Measurements from ENCODE around the gene GH1. TPM values are rescaled to one million over a fixed set of nuclear protein-coding genes. Genes with fewer than 3 reads are reported as not detected.

The GH1 gene
- total RNA-seq, 1 experiment from 2014 or later: not detected

DNA sequence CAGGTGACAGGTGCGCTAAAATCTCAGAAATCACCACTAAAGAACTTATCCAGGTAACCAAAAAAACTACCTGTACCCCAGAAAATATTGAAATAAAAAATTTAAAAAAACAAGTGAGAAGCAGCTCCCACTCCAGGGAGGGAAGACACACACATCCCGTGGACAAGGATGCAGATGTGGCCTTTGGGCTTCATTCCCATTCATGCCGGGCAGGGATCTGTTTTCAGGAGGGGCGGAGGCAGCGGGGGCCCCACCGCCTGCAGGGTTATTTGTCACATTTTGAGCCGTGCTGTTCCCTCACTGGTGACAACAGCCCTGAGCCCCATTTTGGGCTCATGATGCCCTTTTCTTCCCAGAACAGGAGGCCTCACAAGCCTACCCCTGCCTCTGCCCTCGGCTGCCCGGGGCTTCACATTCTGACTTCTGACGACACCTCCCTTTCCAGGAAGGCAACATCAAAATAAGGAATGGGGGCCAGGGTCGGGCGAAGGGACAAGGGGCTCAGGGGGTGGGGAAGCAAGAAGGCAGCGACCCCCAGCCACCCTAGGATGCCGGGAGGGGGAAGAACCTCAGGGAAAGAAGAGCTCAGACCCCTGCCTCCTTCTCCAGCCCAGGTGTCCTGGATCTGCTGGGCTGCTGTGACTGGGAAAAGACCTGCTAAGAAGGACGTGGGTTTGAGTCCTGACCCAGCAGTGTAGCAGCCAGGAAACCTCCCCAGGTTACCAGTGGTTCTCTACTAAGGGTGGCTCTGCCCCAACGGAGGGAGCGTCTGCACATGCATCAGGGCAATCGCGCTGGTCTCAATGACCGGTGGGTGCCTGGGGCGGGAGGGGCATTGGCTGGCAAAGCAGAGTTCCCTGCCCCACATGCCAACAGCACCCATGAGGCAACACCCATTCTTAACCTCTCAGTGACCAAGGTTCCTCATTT lies 15.8 kb upstream of the GH1 start:
- no TSS peak for BruUV-seq (replicated peaks)
- no peaks in the 10 kb centered on the region for H3K27me3 ChIP-seq (ENCODE audit: insufficient read depth, low read length)
- H3K9me3 ChIP-seq (ENCODE audit: control insufficient read depth in 1 of 2, insufficient read depth in 1 of 2, low read depth in 1 of 2, low read length in 2 of 2): no peaks in the 10 kb centered on the region
- ChIA-PET CTCF (interaction anchor here (0.8 to 3.9 kb wide), 3 partner anchors 12 to 199 kb away, joined by 3 to 17 read pairs (median 3); no protein-coding TSS in a partner anchor), RAD21 (ENCODE audit: low non-redundant PET in 1 of 2, low total read pairs in 2 of 2, uncharacterized antibody in 2 of 2, unreplicated experiment in 2 of 2) (no interaction called here), POLR2A (no interaction called here)
- H4K20me1 ChIP-seq (ENCODE audit: insufficient read depth): no peaks in the 10 kb centered on the region
- TF ChIP-seq EGR1 (IDR thresholded peaks at IDR 0.05; ENCODE audit: low read depth) (no peak), EZH2phosphoT487 (IDR thresholded peaks at IDR 0.05; ENCODE audit: borderline replicate concordance) (no peak), SRF (IDR thresholded peaks at IDR 0.05; ENCODE audit: low read depth) (no peak), ZNF274 (IDR thresholded peaks at IDR 0.05; ENCODE audit: low read depth, low read length) (no peak), TCF7L2 (IDR thresholded peaks at IDR 0.05; ENCODE audit: borderline replicate concordance, extremely low read depth, insufficient read depth, insufficient read length) (no peak), FOSL1 (IDR thresholded peaks at IDR 0.05; ENCODE audit: low read depth) (no peak), EZH2 (IDR thresholded peaks at IDR 0.05) (no peak), POLR2AphosphoS5 (IDR thresholded peaks at IDR 0.05; ENCODE audit: low read depth, low read length) (no peak), POLR2A (IDR thresholded peaks at IDR 0.05; ENCODE audit: borderline replicate concordance, extremely low read depth, insufficient read depth, insufficient read length) (no peak), ELF1 (IDR thresholded peaks at IDR 0.05; ENCODE audit: borderline replicate concordance, low read depth) (no peak), REST (IDR thresholded peaks at IDR 0.05; ENCODE audit: low read depth) (no peak), ZBTB33 (IDR thresholded peaks at IDR 0.05; ENCODE audit: extremely low read depth, insufficient replicate concordance, low read length) (no peak), CBX3 (IDR thresholded peaks at IDR 0.05; ENCODE audit: low read depth) (no peak)
- no peak overlapping the region for H3K4me2 ChIP-seq (ENCODE audit: low read length)
- intact Hi-C loops (cut with micrococcal nuclease): no loop called here
- no peaks in the 10 kb centered on the region for H3K79me2 ChIP-seq (ENCODE audit: insufficient read depth, low read length)
- H2AFZ ChIP-seq (ENCODE audit: low read depth, low read length, poor library complexity, severe bottlenecking): no peak overlapping the region
- H3K9ac ChIP-seq (ENCODE audit: low read length): no peak overlapping the region
- ATAC-seq (no peak), DNase-seq (ENCODE audit: low read depth, low spot score) (no peak)
- no peaks in the 10 kb centered on the region for H3K9me2 ChIP-seq (ENCODE audit: insufficient read depth)
- peaks cover 0 to 11% of the 10 kb centered on the region in 2 experiments; a peak in 3 of 4 replicates for H3K4me1 ChIP-seq (ENCODE audit: control insufficient read depth in 1 of 2, insufficient read depth in 2 of 2, low read length in 2 of 2)
- H3K36me3 ChIP-seq (ENCODE audit: control insufficient read depth in 1 of 2, insufficient read depth in 2 of 2, low read length in 2 of 2): no peaks in the 10 kb centered on the region
- no peak overlapping the region for H3K27ac ChIP-seq (ENCODE audit: low read depth, low read length)
- no peak overlapping the region for H3K4me3 ChIP-seq (replicated peaks in 1 of 2; ENCODE audit: low read depth in 1 of 2, low read length in 2 of 2)
